OCI-LY3 (cell line): ENCODE results near the gene KCTD3.

ENCODE experiments used
- H2AFZ ChIP-seq: fragments of 200-600, 300-600 bp; shearing (Covaris generic); 2 replicates; pipeline ENCODE4 v1.6.0; 2014; ENCODE audit warnings: antibody characterized with exemption, low read depth, low read length
- H3K27ac ChIP-seq: fragments of 200-600, 300-600 bp; sonication (generic); 2 replicates; pipeline ENCODE4 v1.5.1; 2014; ENCODE audit warnings: mild to moderate bottlenecking, low read length, moderate library complexity, mixed read lengths
- H3K27me3 ChIP-seq: fragments of 200-600, 300-600 bp; sonication (generic); 2 replicates; pipeline ENCODE4 v1.6.1; 2014; ENCODE audit warnings: low read depth, low read length, mixed read lengths
- H3K36me3 ChIP-seq: fragments of 200-600, 300-600 bp; sonication (generic); replicated peaks from 2 replicates; pipeline ENCODE3; 2014; ENCODE audit warnings: low read depth, low read length, mixed read lengths
- H3K4me1 ChIP-seq: fragments of 300-600, 200-600 bp; sonication (generic); 2 replicates; pipeline ENCODE4 v1.6.1; 2014; ENCODE audit warnings: low read length, mixed read lengths
- H3K4me2 ChIP-seq: fragments of 200-600, 300-600 bp; sonication (generic); 2 replicates; pipeline ENCODE4 v1.6.1; 2014; ENCODE audit warnings: low read length, mixed read lengths
- H3K4me3 ChIP-seq: fragments of 300-600, 200-600 bp; sonication (generic); 2 replicates; pipeline ENCODE4 v1.5.1; 2014; ENCODE audit warnings: antibody characterized with exemption, mild to moderate bottlenecking, low read length, moderate library complexity
- H3K79me2 ChIP-seq: fragments of 300-600, 200-600 bp; shearing (Covaris generic); 2 replicates; pipeline ENCODE4 v1.6.1; 2014; ENCODE audit warnings: mild to moderate bottlenecking, low read length, mixed read lengths
- H3K9ac ChIP-seq: fragments of 300-600, 200-600 bp; shearing (Covaris generic); 2 replicates; pipeline ENCODE4 v1.6.0; 2014; ENCODE audit warnings: mild to moderate bottlenecking, low read length, moderate library complexity
- H3K9me3 ChIP-seq: fragments of 200-600, 300-600 bp; shearing (Covaris generic); 2 replicates; pipeline ENCODE4 v1.6.1; 2014; ENCODE audit warnings: low read length, mixed read lengths; ENCODE audit not compliant: insufficient read depth
- H4K20me1 ChIP-seq: fragments of 200-600, 300-600 bp; sonication (generic); 2 replicates; pipeline ENCODE4 v1.6.1; 2016; ENCODE audit warnings: low read length, mixed read lengths; ENCODE audit not compliant: insufficient read depth
- EZH2phosphoT487 ChIP-seq: fragments of 200-600 bp; shearing (Covaris generic); IDR thresholded peaks from 2 replicates; pipeline ENCODE4 v1.6.1; 2018; ENCODE audit warnings: antibody characterized with exemption, mixed run types, low read depth
- TF ChIP-seq, protein P1 (sequence below): fragments of 200-600, 300-600 bp; sonication (generic); IDR thresholded peaks from 2 replicates; pipeline ENCODE4 v1.5.1; 2014; ENCODE audit warnings: antibody characterized with exemption, low read length, low read depth

KCTD3 gene

DNA sequence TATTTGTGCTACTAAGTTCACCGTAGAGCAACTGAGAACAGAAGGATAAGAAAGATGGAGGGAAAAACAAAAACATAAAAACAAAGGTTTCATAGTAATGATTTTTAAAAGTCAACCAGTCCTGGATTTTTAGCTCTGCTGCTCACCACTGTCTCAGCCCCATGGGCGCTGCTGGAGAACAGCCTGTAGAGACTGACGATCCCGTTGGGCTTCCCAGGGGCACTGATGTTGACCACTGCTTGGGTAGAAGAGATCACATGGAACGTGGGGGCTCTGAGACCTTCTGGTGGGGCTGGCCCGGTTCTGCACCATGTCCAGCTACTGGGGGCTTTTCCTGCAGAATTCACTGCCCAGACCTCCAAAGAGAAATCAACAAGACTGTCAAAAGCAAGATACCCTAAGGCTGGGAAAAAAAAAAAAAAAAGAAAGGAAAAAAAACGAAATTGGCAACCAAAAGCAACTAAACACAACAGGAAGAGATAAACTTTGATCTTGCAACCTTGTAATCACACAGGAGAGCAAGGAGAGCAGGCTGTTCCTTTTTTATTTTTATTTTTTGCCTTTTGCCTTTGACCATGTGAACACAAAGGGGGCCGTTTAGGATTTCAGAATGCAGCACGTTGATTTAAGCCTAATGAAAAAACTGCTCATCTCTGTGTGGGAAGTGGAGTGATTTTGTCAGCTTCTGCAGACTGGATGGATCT, 83.5 kb downstream of the KCTD3 start:
- Histone ChIP-seq H3K4me1 (no peaks in the 10 kb centered on the region), H4K20me1 (no peaks in the 10 kb centered on the region), H3K36me3 (no peaks in the 10 kb centered on the region), H3K79me2 (no peaks in the 10 kb centered on the region), H3K27ac (no peak overlapping the region), H3K9ac (no peak overlapping the region), H3K4me2 (no peak overlapping the region), H3K4me3 (no peak overlapping the region), H3K27me3 (peaks cover 3% of the 10 kb centered on the region; the same call in 1 of the 2 replicates), H3K9me3 (no peaks in the 10 kb centered on the region), H2AFZ (no peak overlapping the region)
- TF ChIP-seq, protein P1, sequence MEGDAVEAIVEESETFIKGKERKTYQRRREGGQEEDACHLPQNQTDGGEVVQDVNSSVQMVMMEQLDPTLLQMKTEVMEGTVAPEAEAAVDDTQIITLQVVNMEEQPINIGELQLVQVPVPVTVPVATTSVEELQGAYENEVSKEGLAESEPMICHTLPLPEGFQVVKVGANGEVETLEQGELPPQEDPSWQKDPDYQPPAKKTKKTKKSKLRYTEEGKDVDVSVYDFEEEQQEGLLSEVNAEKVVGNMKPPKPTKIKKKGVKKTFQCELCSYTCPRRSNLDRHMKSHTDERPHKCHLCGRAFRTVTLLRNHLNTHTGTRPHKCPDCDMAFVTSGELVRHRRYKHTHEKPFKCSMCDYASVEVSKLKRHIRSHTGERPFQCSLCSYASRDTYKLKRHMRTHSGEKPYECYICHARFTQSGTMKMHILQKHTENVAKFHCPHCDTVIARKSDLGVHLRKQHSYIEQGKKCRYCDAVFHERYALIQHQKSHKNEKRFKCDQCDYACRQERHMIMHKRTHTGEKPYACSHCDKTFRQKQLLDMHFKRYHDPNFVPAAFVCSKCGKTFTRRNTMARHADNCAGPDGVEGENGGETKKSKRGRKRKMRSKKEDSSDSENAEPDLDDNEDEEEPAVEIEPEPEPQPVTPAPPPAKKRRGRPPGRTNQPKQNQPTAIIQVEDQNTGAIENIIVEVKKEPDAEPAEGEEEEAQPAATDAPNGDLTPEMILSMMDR, result no peak
- TF ChIP-seq EZH2phosphoT487, result no peak

GRCh38 chr1:215651867-215652266, 84.8 kb downstream of the KCTD3 start:
- Histone ChIP-seq H3K27ac (no peak overlapping the region), H3K9me3 (no peaks in the 10 kb centered on the region), H2AFZ (no peak overlapping the region), H3K9ac (no peak overlapping the region), H3K4me2 (no peak overlapping the region), H3K27me3 (peaks cover 3% of the 10 kb centered on the region; the same call in 1 of the 2 replicates), H3K36me3 (no peaks in the 10 kb centered on the region), H4K20me1 (no peaks in the 10 kb centered on the region), H3K4me3 (no peak overlapping the region), H3K79me2 (no peaks in the 10 kb centered on the region), H3K4me1 (no peaks in the 10 kb centered on the region)
- no peak for TF ChIP-seq EZH2phosphoT487
- TF ChIP-seq, protein P1, result no peak

DNA sequence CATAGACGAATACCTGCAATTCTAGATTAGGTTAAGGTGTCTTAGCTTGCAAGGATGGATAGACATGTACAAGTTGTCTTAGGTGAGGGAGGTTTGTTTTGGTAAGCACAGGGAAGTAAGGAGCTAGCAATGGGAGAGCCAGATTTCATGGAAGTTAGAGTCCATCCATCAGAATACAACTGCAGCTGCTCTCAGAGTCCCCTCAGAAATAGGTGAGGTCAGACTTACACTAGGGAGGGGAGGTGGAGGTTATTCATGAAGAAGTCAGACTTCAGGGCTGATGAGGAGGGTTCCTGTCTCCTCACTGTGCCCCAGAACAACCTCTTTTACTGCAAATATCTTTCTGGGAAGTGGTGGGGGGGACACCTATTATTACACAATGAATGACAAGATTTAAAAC, 85.3 kb downstream of the KCTD3 start:
- no peaks in the 10 kb centered on the region for H3K79me2 ChIP-seq
- H3K9me3 ChIP-seq, result no peaks in the 10 kb centered on the region
- no peak overlapping the region for H3K4me3 ChIP-seq
- H3K36me3 ChIP-seq, result no peaks in the 10 kb centered on the region
- H4K20me1 ChIP-seq, result no peaks in the 10 kb centered on the region
- H3K9ac ChIP-seq, result no peak overlapping the region
- H3K4me2 ChIP-seq, result no peak overlapping the region
- peaks cover 3% of the 10 kb centered on the region; the same call in 1 of the 2 replicates for H3K27me3 ChIP-seq
- no peak overlapping the region for H3K27ac ChIP-seq
- TF ChIP-seq EZH2phosphoT487, result no peak
- TF ChIP-seq, protein P1, result no peak
- H2AFZ ChIP-seq, result no peak overlapping the region
- no peaks in the 10 kb centered on the region for H3K4me1 ChIP-seq

- no peaks in the 10 kb centered on the region for H3K9me3 ChIP-seq
- H3K36me3 ChIP-seq, result no peaks in the 10 kb centered on the region
- TF ChIP-seq, protein P1, result no peak
- TF ChIP-seq EZH2phosphoT487, result no peak
- H3K4me1 ChIP-seq, result no peaks in the 10 kb centered on the region
- H3K27me3 ChIP-seq, result no peaks in the 10 kb centered on the region
- no peak overlapping the region for H3K9ac ChIP-seq
- H3K79me2 ChIP-seq, result no peaks in the 10 kb centered on the region
- H2AFZ ChIP-seq, result no peak overlapping the region
- H4K20me1 ChIP-seq, result no peaks in the 10 kb centered on the region
- no peak overlapping the region for H3K4me3 ChIP-seq
- H3K27ac ChIP-seq, result no peak overlapping the region
- no peak overlapping the region for H3K4me2 ChIP-seq
Measured at GRCh38 chr1:215657047-215657446, 89.9 kb downstream of the KCTD3 start.
